ENCODE measurements around the gene PSMC3. TPM values are rescaled to one million over a fixed set of nuclear protein-coding genes. Genes with fewer than 3 reads are reported as not detected.

The PSMC3 gene
- polyA plus RNA-seq, 1 experiment = 191 TPM

DNA sequence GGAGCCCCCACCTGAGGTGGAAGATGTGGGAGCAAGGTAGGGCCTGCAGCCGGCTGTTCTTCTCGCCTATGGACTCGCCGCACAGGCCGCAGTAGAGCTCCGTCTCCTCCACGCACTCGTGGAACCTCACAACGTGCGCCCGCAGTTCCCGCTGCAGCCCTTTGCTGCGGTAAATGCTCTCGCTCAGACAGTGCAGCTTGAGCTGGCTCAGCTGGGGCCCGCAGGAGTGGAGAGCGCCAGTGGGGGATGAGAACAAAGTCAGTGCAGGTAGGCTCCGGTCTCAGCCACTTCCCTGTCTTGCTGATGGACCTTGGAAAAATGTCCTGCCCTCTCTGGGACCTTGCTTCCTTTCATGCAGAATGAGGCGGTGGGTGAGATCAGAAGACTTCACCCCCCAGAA lies 12.5 kb upstream of the PSMC3 start:
- ChIA-PET POLR2A (no interaction called here), CTCF (no interaction called here)
- no peak for DNase-seq (ENCODE audit: low read depth)
- TF ChIP-seq, protein P1, sequence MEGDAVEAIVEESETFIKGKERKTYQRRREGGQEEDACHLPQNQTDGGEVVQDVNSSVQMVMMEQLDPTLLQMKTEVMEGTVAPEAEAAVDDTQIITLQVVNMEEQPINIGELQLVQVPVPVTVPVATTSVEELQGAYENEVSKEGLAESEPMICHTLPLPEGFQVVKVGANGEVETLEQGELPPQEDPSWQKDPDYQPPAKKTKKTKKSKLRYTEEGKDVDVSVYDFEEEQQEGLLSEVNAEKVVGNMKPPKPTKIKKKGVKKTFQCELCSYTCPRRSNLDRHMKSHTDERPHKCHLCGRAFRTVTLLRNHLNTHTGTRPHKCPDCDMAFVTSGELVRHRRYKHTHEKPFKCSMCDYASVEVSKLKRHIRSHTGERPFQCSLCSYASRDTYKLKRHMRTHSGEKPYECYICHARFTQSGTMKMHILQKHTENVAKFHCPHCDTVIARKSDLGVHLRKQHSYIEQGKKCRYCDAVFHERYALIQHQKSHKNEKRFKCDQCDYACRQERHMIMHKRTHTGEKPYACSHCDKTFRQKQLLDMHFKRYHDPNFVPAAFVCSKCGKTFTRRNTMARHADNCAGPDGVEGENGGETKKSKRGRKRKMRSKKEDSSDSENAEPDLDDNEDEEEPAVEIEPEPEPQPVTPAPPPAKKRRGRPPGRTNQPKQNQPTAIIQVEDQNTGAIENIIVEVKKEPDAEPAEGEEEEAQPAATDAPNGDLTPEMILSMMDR (IDR thresholded peaks at IDR 0.05; ENCODE audit: insufficient read depth, low read depth, low read length) = no peak
- H3K36me3 ChIP-seq (ENCODE audit: control insufficient read depth, insufficient read depth, low read length) = no peaks in the 10 kb centered on the region
- no peaks in the 10 kb centered on the region for H3K27me3 ChIP-seq (ENCODE audit: control insufficient read depth, insufficient read depth, low read length)
- H3K4me3 ChIP-seq (ENCODE audit: low read depth, low read length) = no peak overlapping the region

DNA sequence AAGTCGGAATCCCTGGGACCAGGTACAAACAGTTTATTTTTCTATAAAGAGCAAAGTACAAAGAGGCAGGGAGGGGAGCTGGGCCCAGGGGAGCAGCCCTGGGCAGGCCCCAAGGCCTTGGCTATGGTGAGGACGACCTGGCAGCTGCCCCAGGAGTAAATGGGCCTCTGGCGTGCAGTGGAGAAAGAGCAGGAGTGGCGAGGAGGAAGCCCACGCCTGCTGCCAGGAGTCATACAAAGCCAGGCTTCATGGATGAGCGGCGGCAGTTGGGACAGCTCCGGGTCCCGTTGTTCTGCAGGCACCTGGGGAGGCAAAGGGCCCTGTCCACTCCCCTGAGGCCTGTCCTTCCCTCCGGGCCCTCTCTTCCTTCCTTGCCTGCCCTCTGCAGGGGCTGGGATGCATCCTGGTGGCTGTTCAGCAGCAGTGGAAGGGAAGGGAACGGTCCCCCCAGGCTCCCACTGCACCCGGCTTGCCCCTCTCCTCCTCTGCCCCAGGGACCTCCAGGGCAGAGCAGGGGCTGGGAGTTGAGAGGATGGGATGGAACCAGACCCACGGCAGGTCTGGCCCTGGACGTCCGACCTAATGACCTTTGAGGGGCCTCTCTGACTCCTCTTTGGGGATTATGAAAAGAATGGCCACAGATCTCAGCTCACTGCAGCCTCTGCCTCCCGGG lies 11.6 kb upstream of the PSMC3 start:
- Histone ChIP-seq H3K36me3 (ENCODE audit: control insufficient read depth, insufficient read depth, low read length) (no peaks in the 10 kb centered on the region), H3K4me3 (ENCODE audit: low read depth, low read length) (no peak overlapping the region), H3K27me3 (ENCODE audit: control insufficient read depth, insufficient read depth, low read length) (no peaks in the 10 kb centered on the region)
- DNase-seq (ENCODE audit: low read depth) = no peak
- POLR2A ChIA-PET = no interaction called here
- CTCF ChIA-PET = interaction anchor here (0.9 kb wide), 1 partner anchor 19 kb away, joined by 3 read pairs; no protein-coding TSS in a partner anchor
- TF ChIP-seq, protein P1 (IDR thresholded peaks at IDR 0.05; ENCODE audit: insufficient read depth, low read depth, low read length) = no peak

DNA sequence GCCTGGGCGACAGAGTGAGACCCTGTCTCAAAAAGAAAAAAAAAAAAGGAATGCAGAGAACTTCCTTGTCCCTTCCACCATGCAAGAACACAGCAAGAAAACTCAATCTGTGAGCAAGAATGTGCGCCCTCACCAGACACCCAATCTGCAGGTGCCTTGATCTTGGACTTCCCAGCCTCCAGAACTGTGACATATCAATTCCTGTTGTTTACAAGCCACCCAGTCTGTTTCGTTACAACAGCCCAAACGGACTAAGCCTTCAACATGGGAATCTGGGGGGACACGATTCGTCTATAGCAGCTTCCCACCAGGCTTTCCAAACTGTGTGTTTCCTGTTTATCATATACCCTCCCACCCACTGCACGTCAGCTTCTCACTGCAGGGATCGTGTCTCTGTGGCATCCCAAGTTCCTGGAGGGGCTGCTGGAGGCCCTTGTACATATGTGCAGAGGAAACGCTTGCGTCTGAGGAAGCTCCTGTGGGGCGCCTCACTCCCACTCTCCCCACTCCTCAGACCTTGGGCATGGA lies 11.0 kb upstream of the PSMC3 start:
- POLR2A ChIA-PET = no interaction called here
- Histone ChIP-seq H3K4me3 (ENCODE audit: low read depth, low read length) (no peak overlapping the region), H3K27me3 (ENCODE audit: control insufficient read depth, insufficient read depth, low read length) (no peaks in the 10 kb centered on the region), H3K36me3 (ENCODE audit: control insufficient read depth, insufficient read depth, low read length) (no peaks in the 10 kb centered on the region)
- no peak for DNase-seq (ENCODE audit: low read depth)
- TF ChIP-seq, protein P1 (IDR thresholded peaks at IDR 0.05; ENCODE audit: insufficient read depth, low read depth, low read length) = no peak
- CTCF ChIA-PET = interaction anchor here (0.9 to 1.8 kb wide), 2 partner anchors 16 to 20 kb away, joined by 3 to 9 read pairs; no protein-coding TSS in a partner anchor

DNA sequence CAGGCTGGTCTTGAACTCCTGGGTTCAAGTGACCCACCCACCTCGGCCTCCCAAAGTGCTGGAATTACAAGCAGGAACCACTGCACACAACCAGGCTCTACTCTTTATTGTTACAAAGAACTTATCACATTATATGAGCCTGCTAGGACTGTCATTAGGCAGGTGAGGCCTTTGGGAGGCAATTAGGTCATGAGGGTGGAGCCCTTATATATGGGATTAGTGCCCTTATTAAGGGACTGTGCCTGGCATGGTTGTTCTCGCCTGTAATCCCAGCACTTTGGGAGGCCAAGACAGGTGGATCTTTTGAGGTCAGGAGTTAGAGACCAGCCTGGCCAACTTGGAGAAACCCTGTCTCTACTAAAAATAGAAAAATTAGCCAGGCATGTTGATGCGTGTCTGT lies 10.5 kb upstream of the PSMC3 start:
- no peaks in the 10 kb centered on the region for H3K27me3 ChIP-seq (ENCODE audit: control insufficient read depth, insufficient read depth, low read length)
- ChIA-PET POLR2A (no interaction called here), CTCF (interaction anchor here (1.8 kb wide), 1 partner anchor 16 kb away, joined by 9 read pairs; no protein-coding TSS in a partner anchor)
- H3K4me3 ChIP-seq (ENCODE audit: low read depth, low read length) = no peak overlapping the region
- DNase-seq (ENCODE audit: low read depth) = no peak
- TF ChIP-seq, protein P1 (IDR thresholded peaks at IDR 0.05; ENCODE audit: insufficient read depth, low read depth, low read length) = no peak
- H3K36me3 ChIP-seq (ENCODE audit: control insufficient read depth, insufficient read depth, low read length) = no peaks in the 10 kb centered on the region

DNA sequence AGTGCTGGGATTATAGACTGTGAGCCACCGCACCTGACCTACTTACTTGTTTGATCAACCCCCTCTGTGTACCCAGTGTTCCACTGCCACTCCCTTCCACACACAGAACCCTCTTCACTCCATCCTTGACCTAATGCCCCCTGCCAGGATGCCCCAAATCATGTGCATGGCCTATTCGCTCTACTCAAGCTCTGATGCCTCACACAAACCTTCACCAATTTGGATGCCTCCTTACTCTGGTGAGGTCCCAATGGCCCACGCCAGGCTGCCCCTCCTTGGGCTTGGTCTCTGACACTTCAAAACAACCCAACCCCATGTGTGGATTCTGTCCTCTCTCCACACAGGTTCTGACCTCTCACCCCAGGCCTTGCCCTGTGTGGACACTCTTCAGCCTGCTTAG lies 9.4 kb upstream of the PSMC3 start:
- Histone ChIP-seq H3K27me3 (ENCODE audit: control insufficient read depth, insufficient read depth, low read length) (no peaks in the 10 kb centered on the region), H3K4me3 (ENCODE audit: low read depth, low read length) (no peak overlapping the region), H3K36me3 (ENCODE audit: control insufficient read depth, insufficient read depth, low read length) (no peaks in the 10 kb centered on the region)
- ChIA-PET POLR2A (no interaction called here), CTCF (interaction anchor here (1.8 kb wide), 1 partner anchor 18 kb away, joined by 9 read pairs; no protein-coding TSS in a partner anchor)
- TF ChIP-seq, protein P1 (IDR thresholded peaks at IDR 0.05; ENCODE audit: insufficient read depth, low read depth, low read length) = no peak
- no peak for DNase-seq (ENCODE audit: low read depth)
